GOT3 (cell line): ENCODE data around the gene ZBTB17.
"Not testable (repeated sequence)": the region's sequence is repeated elsewhere in the genome, so short reads cannot be mapped to it uniquely, and the experiment has no call there.

Experiments
- DNase-seq: peaks from one replicate; lab custom pipeline; 2025; ENCODE audit warnings: mixed read lengths; lab: John Stamatoyannopoulos, UW

ZBTB17 gene

DNA sequence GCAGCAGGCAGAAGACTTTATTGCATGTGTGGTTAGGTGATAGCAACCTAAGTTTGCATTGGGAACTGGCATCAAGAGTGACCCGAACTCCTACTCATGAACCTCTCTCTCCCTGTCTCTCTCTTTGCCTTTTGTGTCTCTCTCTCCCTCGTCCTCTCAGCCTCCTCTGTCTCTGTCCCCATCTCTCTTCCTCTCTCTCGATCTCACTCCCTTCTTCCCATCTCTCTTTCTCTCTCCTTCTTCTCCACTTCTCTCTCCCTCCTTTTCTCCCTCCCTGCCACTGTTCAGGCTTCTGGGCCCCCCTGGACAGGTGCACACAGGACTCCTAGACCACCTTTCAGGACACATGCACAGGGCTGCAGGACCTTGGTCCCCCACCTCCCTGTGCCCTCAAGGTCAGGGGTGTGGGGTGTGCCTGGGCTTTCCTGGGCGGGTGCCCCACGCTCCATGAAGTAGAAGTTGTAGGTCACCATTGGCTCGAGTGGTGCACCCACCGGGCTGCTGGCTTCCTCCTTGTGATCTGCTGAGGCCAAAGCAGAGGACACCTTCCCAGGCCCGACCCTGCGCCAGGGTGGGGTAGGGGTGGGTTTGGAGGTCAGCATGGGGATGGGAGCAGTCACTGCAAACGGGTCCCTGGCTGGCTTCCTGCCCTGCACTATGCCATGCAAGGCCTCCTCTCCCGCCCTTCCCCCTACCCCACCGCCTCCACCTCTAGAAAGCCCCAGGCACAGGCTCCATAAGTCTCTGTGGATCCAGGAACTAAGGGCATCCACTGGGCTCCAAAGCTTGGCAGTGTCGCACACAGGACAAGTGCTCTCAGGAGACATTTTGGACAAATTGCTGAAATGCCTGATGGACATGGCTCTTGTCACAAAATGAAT lies 13.2 kb upstream of the ZBTB17 start:
- DNase-seq: no peak

GRCh38 chr1:15985611-15986297 lies 9.9 kb upstream of the ZBTB17 start:
- no peak for DNase-seq

DNA sequence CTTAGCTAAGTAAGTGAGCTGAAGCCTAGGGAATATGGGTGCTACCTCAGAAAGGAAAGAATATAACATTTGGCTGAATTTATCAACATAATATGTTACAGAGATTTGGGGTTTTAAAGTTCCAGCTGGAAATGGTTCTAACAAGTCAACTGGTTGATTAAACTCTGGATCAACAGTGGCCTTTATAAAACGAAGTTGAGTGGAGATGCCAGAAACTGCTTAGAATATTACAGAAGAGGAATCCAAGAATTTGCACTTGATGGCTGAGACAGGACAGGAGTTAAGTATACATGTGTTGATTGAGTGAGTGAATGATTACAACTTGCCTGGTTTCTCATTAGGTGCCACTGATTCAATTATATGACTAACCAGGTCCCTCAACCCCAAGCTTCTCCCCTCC lies 7.4 kb upstream of the ZBTB17 start:
- no peak for DNase-seq

DNA sequence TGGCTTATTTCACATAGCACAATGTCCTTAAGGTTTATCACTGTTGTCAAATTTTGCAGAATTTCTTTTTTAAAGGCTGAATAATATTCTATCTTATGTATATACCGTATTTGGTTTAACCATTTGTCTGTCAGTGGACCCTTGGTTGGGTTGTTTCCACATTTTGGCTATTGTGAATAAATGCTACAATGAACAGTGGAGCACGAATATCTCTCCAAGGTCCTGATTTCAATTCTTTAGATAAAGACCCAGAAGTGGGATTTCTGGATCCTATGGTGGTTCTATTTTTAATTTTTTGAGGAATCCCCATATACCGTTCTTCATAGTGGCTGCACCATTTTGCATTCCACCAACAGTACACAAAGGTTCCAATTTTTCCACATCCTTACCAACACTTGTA lies 5.8 kb upstream of the ZBTB17 start:
- no peak for DNase-seq

DNA sequence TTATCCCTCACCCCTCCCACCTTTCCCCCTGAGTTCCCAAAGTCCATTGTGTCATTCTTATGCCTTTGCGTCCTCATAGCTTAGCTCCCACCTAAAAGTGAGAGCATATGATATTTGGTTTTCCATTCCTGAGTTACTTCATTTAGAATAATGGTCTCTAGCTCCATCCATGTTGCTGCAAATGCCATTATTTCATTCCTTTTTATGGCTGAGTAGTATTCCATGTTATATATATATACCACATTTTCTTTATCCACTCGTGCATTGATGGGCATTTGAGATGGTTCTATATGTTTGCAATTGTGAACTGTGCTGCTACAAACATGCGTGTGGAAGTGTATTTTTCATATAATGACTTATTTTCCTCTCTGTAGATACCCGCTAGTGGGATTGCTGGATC lies 2.0 kb upstream of the ZBTB17 start:
- not testable (repeated sequence) for DNase-seq

- DNase-seq: peak; percentile 52
Measured at GRCh38 chr1:15975358-15975804, 520 bp downstream of the ZBTB17 start.

GRCh38 chr1:15974855-15975254 lies 1.0 kb downstream of the ZBTB17 start:
- no peak for DNase-seq

DNA sequence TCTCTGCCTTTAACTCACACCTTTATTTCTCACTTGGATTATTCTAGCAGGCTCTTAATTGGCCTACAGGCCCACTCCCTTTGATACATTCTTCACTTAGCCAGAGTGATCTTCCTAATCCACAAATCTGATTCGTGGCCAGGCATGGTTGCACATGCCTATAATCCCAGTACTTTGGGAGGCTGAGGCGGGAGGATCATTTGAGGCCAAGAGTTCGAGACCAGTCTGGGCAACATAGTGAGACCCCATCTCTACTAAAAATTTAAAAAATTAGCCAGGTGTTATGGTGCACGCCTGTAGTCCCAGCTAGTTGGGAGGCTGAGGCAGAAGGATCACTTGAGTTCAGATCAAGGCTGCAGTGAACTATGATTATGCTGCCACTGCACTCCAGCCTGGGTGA lies 2.1 kb downstream of the ZBTB17 start:
- no peak for DNase-seq

DNA sequence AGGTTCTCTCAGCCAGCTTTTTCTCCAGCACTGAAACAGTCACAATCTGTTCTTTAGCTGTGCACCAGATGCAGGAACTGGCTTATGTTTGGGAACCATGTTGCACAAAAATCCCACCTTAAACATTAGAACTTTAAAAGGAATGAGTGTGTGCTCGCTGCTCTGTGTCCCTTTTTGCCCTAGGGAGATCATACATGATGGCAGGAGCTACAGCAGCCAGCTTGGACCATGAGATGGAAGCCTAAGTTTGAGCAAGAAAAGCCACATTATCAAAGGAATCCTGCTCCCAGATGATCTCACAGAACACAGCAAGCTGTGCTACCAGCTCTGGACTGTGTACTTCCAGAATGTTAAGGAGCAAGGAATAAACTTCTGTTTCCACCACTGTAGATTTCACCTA lies 3.5 kb downstream of the ZBTB17 start:
- no peak for DNase-seq

DNA sequence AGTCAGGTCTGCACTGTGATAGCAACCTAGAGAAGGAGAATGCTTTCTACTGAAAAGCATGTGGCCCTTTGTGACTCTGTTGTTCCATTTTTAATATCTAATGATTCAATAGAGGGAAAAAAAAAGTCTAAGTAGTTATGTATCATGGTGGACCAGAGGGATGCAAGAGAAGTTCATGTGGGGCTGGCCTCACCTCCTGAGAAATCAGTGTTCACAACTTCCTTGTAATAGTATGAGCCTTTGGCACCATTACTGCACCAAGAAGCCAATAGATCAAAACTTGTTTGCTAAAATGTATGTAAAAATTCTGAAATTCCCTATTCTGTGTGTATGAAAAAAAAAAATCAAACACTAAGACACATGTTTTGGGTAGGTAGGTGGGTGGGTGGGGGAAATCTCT lies 5.0 kb downstream of the ZBTB17 start:
- no peak for DNase-seq

DNA sequence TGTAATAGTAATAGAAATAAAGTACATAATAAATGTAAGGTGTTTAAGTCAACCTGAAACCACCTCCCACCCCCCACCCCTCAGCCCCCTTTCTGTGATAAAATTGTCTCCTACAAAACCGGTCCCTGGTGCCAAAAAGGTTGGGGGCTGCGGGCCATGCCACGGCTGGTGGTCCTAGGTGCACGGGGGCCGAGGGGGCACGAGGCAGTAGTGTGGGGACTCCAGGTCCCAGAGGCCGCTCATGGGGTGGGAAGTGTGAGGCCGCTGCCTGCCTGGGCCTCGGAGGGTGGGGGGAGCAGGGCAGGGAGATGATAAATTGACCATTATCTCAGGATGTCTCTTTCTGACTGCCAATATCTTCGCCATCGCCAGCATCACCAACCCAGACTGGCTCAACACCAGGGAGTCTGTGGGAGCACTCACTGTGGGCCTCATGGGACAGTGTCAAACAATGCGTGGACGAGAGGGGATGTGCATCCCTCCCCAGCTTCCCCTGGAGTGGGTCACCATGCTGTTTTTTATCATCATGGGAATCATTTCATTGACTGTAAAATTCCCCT lies 6.5 kb downstream of the ZBTB17 start:
- no peak for DNase-seq

DNA sequence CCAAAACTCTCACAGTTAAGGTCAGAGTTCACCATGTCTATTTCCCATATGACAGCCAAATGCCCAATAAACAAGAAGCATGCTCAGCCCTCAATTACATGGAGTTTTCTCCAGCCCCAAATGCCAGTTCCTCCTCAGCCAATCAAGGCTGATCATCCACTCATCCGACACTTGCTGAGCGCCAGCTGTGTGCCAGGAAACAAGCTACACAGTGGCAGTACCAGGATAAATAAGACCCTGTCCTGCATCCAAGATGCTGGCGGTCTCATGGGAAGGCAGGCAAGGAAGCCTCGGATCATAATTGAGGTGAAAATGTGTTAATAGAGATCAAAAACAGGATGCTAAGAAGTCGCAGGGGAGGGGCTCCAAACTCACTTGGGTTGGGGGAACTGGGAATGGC lies 7.7 kb downstream of the ZBTB17 start:
- DNase-seq: no peak

DNA sequence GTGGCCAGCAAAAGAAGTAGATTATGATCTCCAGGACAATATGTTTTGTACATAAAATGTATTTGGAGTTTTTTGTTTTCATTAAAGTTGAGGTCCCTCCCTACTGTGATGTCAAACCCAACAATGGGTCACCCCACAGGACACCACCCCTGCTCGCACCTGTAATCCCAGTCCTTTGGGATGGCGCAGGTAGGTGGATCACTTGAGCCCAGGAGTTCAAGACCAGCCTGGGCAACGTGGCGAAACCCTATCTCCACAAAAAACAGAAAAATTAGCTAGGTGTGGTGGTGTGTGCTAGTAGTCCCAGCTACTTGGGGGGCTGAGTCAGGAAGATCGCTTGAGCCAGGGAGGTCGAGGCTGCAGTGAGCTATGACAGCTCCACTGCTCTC lies 9.0 kb downstream of the ZBTB17 start:
- DNase-seq: no peak

DNA sequence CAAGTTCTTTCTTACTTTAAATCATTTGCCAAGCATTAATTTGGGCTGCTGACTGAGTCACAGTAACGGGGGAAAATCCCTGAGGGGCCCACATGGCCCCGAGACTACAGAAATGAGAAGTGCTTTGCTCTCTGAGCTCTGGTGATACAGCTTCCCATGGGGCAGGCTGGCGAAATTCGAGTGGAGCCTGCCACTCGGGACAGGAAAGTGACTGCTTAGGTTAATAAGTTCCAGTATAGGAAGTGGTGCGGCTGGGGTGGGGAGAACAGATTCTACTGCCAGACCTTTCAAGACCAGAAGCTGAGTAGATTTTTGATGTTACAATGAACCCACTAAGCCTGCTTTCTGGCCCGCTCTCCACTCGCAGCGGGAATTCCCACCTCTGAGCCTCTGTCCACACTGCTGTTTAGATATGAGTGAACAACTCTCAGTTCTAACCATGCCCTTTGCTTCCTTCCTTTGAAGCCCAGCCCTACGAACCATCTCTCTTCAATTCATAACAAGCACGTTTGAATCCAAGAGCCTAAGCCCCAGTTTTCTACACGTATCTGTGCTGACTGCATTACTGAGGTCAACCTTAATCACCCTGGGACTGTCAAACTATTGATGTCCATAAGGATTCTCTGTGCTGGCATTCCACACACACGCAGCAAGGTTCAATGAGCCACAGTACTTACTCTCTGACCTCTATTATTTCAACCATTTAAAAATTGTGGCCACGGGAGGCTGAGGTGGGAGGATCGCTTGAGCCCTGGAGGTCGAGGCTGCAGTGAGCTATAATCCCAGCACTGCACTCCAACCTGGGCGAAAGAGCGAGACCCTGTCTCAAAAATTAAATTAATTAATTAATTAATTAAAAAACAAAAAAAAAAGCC lies 9.6 kb downstream of the ZBTB17 start:
- no peak for DNase-seq

DNA sequence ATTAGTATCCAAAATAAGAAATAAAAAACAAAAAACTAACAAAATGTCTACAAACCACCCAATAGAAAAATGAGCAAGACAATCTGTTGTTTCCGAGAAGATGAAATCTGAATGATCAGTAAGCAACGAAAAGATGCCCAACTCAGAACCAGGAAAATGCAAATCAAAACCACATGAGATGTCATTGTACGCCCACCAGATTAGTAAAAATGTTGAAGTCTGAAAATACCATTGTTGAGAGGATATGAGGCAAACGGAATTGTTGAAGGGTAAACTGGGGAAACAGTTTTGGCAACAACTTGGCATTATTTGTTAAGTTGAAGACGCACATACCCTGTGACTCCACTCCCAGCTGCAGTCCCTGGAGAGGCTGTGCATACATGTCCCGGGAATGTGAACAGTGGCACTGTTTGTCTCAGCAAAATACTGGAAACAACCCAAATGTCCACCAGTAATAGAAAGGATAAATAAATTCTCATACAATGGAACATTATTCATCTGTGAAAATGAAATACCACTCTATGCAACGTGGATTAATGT lies 10.6 kb downstream of the ZBTB17 start:
- DNase-seq: no peak

DNA sequence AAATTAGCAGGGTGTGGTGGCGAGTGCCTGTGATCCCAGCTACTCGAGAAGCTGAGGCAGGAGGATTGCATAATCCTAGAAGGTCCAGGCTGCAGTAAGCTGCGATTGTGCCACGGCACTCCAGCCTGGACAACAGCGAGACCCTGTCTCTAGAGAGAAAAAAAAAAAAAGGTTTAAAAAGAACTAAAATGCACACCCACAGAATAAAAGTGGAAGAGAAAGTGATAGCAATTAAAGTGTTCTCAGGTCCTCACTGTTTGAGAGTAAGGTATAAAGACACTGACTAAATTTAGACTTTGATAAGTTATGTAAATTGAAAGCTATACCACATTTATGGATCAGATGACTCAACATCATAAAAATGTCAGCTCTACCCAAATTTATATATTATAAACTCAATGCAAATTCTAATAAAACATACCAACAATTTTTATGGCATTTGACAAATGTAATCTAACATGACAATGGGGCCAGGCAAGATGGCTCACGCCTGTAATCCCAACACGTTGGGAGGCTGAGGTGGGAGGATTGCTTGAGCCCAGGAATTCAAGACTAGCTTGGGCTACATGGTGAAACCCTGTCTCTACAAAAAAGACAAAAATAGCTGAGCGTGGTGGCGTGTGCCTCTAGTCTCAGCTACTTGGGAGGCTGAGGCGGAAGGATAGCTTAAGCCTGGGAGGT lies 11.8 kb downstream of the ZBTB17 start:
- no peak for DNase-seq

DNA sequence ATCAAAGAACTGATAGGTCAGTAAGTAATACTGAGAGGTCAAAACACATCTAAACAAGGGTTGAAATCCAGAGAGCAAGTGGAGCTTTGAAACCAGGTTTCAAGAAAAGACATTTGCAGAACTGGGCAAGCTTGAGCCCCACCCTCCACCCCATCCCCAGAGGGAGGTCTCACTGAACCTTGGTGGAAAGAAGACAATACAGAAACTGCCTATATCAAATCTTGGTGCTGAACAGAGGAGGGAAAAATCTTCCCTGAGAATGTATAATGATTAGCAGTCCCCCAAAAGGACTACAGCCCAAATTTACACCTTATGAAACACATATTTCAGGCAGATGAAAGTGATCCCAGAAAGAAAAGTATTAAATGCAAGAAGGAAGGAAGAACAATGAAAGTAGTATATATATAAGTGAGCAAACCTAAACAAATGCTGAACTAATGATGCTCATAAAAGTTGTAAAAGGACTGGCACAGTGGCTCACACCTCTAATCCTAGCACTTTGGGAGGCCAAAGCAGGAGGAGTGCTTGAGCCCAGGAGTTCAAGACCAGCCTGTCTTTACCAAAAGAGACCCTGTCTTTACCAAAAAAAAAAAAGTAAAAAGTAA lies 12.4 kb downstream of the ZBTB17 start:
- DNase-seq: no peak

- no peak for DNase-seq
Measured at GRCh38 chr1:15962671-15963362, 13.1 kb downstream of the ZBTB17 start.

DNA sequence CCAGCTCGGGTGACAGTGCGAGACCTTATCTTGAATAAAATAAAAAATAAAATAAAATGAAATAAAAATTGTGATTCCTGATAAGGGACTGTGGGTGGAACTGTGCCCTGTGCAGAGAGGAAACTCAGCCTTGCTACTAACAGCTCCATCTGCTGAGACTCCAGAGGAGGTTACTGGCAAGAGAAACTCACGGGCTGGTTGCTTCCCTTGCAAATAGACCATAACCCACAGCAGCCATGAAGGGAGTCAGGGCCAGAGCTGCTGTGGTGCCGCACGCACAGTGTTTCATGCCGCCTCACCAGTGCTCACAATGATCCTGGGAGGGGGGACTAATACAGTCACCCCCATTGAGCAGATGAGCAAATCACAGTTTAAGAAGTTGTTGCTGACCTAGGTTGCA lies 13.7 kb downstream of the ZBTB17 start:
- DNase-seq: no peak

- no peak for DNase-seq
Measured at GRCh38 chr1:15961492-15961891, 14.4 kb downstream of the ZBTB17 start.
